PC-3 (cell line): Measurements from ENCODE around the gene CDC5L. TPM values are rescaled to one million over a fixed set of nuclear protein-coding genes. Genes with fewer than 3 reads are reported as not detected.

Experiments
- ATAC-seq: fragments of 200-7000 bp; cut with Tn5 transposase; 2 replicates; pipeline ENCODE4 v1.9.1; 2020; ENCODE audit warnings: mild to moderate bottlenecking, moderate library complexity
- BruUV-seq: library from RNA; stranded (reverse); fragments of 400-500 nt; replicated peaks from 2 replicates; lab custom pipeline; 2021; lab: Mats Ljungman, UMichigan
- CTCF ChIA-PET: fragments of 300-600 bp; sonication (Branson Sonifier 250); formaldehyde crosslinking; loops from one replicate; lab custom pipeline; 2022; ENCODE audit warnings: antibody characterized with exemption; lab: Charles Lee
- POLR2A ChIA-PET: fragments of 300-600 bp; sonication (Branson Sonifier 250); formaldehyde crosslinking; loops from one replicate; lab custom pipeline; 2022; ENCODE audit warnings: antibody characterized with exemption; ENCODE audit not compliant: unreplicated experiment; lab: Charles Lee
- DNase-seq: peaks from one replicate; pipeline ENCODE4 v3.0.0-alpha.2; 2015
- H2AFZ ChIP-seq: fragments of 300-600 bp; sonication (generic); 2 replicates; pipeline ENCODE4 v1.6.0; 2016; ENCODE audit warnings: antibody characterized with exemption, low read length
- H3F3A ChIP-seq: fragments of 300-600 bp; sonication (generic); one replicate; pipeline ENCODE4 v1.6.0; 2017; ENCODE audit warnings: antibody characterized with exemption, low read length, control low read depth, mild to moderate bottlenecking; ENCODE audit not compliant: unreplicated experiment
- H3K27ac ChIP-seq: fragments of 300-600 bp; sonication (generic); 2 replicates; pipeline ENCODE4 v1.5.1; 2016; ENCODE audit warnings: mild to moderate bottlenecking, low read length
- H3K27me3 ChIP-seq: fragments of 300-600 bp; sonication (generic); 2 replicates; pipeline ENCODE4 v1.6.1; 2016; ENCODE audit warnings: low read length, mixed read lengths
- H3K36me3 ChIP-seq: fragments of 300-600 bp; sonication (generic); 2 replicates; pipeline ENCODE4 v1.6.1; 2016; ENCODE audit warnings: low read depth, mixed run types, low read length, mixed read lengths
- H3K4me1 ChIP-seq: fragments of 300-600 bp; sonication (generic); 2 replicates; pipeline ENCODE4 v1.5.1; 2016; ENCODE audit warnings: low read length; ENCODE audit not compliant: insufficient read depth
- H3K4me2 ChIP-seq: fragments of 300-600 bp; sonication (generic); 2 replicates; pipeline ENCODE4 v1.6.0; 2016; ENCODE audit warnings: low read length
- H3K4me3 ChIP-seq: fragments of 300-600 bp; sonication (generic); 2 replicates; pipeline ENCODE4 v1.5.1; 2016; ENCODE audit warnings: mild to moderate bottlenecking, low read length, mixed read lengths
- H3K79me2 ChIP-seq: fragments of 300-600 bp; sonication (generic); 2 replicates; pipeline ENCODE4 v1.6.1; 2017; ENCODE audit warnings: low read length, mixed read lengths
- H3K9ac ChIP-seq: fragments of 300-600 bp; sonication (generic); 2 replicates; pipeline ENCODE4 v1.6.0; 2016; ENCODE audit warnings: mild to moderate bottlenecking, low read length
- H3K9me2 ChIP-seq: fragments of 300-600 bp; sonication (generic); replicated peaks from 2 replicates; pipeline ENCODE4 v1.6.1; 2016; ENCODE audit warnings: mixed run types, low read length, mixed read lengths
- H3K9me3 ChIP-seq: fragments of 300-600 bp; sonication (generic); 2 replicates; pipeline ENCODE4 v1.6.1; 2016; ENCODE audit warnings: low read length, mixed read lengths
- H4K20me1 ChIP-seq: fragments of 300-600 bp; sonication (generic); 2 replicates; pipeline ENCODE4 v1.6.1; 2016; ENCODE audit warnings: low read length, mixed read lengths
- CTCF ChIP-seq: fragments of 300-600 bp; sonication (generic); conservative IDR thresholded peaks from 2 replicates; pipeline ENCODE4 v1.5.1; 2017; ENCODE audit warnings: antibody characterized with exemption, low read depth, mild to moderate bottlenecking, low read length
- EZH2 ChIP-seq: fragments of 300-600 bp; sonication (generic); IDR thresholded peaks from one replicate; pipeline ENCODE4 v1.6.1; 2017; ENCODE audit warnings: antibody characterized with exemption, mild to moderate bottlenecking, low read length; ENCODE audit not compliant: unreplicated experiment
- EZH2phosphoT487 ChIP-seq: fragments of 300-600 bp; sonication (generic); IDR thresholded peaks from 2 replicates; pipeline ENCODE4 v1.6.1; 2018; ENCODE audit warnings: mild to moderate bottlenecking, antibody characterized with exemption, low read length, borderline replicate concordance
- intact Hi-C: fragments of 100-400 bp; cut with micrococcal nuclease; formaldehyde crosslinking; loops from 2 replicates; pipeline ENCODE4 v1.9.0; 2023
- total RNA-seq: library from RNA; depleted of rRNA; stranded (reverse); fragments of >200 nt; gene quantifications from 2 replicates; pipeline ENCODE4 v1.2.3, GENCODE V29; 2014

CDC5L gene
- total RNA-seq, 1 experiment from 2014 or later = 23.0 TPM

GRCh38 chr6:44495036-44495901 lies 107.8 kb downstream of the CDC5L start:
- Histone ChIP-seq H3K4me3 (no peak overlapping the region), H2AFZ (no peak overlapping the region), H3K27me3 (no peaks in the 10 kb centered on the region), H3F3A (no peaks in the 10 kb centered on the region), H3K9ac (no peak overlapping the region), H3K9me3 (no peaks in the 10 kb centered on the region), H3K36me3 (no peaks in the 10 kb centered on the region), H3K79me2 (no peaks in the 10 kb centered on the region), H4K20me1 (no peaks in the 10 kb centered on the region), H3K4me1 (peaks cover 35% of the 10 kb centered on the region), H3K27ac (peak overlapping the region; percentile 84), H3K9me2 (no peaks in the 10 kb centered on the region), H3K4me2 (no peak overlapping the region)
- no TSS peak for BruUV-seq
- intact Hi-C loops = no loop called here
- CTCF ChIA-PET = interaction anchor here (0.8 kb wide), 1 partner anchor 20 kb away, joined by 4 read pairs; no protein-coding TSS in a partner anchor
- TF ChIP-seq EZH2phosphoT487 (no peak), CTCF (no peak), EZH2 (no peak)
- DNase-seq (peak; percentile 45), ATAC-seq (no peak)
- POLR2A ChIA-PET = interaction anchor here (0.6 kb wide), 1 partner anchor 1169 kb away, joined by 3 read pairs; no protein-coding TSS in a partner anchor

- Histone ChIP-seq H3K27me3 (no peaks in the 10 kb centered on the region), H3F3A (no peaks in the 10 kb centered on the region), H3K4me3 (no peak overlapping the region), H3K9me3 (no peaks in the 10 kb centered on the region), H3K9me2 (no peaks in the 10 kb centered on the region), H4K20me1 (no peaks in the 10 kb centered on the region), H3K79me2 (no peaks in the 10 kb centered on the region), H3K4me1 (peaks cover 27% of the 10 kb centered on the region), H3K27ac (no peak overlapping the region), H3K36me3 (no peaks in the 10 kb centered on the region), H2AFZ (no peak overlapping the region), H3K4me2 (no peak overlapping the region), H3K9ac (no peak overlapping the region)
- no peak for ATAC-seq
- no TSS peak for BruUV-seq
- no peak for DNase-seq
- intact Hi-C loops = no loop called here
- ChIA-PET CTCF (no interaction called here), POLR2A (interaction anchor here (0.6 kb wide), 1 partner anchor 354 kb away, joined by 7 read pairs; no protein-coding TSS in a partner anchor)
- no peak for TF ChIP-seq EZH2phosphoT487
- TF ChIP-seq EZH2 = no peak
- no peak for TF ChIP-seq CTCF
Observed at GRCh38 chr6:44496665-44497369, 109.3 kb downstream of the CDC5L start.
